ENCODE results near the gene TRIML2.

TRIML2 gene

DNA sequence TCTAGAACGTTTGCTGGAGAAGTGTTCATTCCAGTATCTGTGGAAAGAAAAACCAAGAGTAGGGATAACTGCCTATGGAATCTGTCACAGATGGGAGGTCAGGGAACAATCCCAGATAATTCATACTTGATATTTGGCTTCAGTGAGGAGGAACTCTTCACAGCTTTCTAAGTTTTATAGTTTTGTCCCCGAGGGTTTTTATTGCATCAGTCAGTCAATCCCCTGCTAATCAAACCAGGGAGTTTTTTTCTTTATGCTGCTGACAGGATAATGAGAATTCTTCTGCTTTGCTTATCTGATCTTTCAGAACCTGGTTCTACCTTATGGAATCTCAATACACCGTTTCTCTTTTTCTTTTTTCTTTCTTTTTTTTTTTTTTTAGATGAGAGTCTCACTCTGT lies 633 bp upstream of the TRIML2 start:
- TF ChIP-seq TCF4 (CRISPR knock-in tag; IDR thresholded peaks at IDR 0.05; ENCODE audit: borderline replicate concordance) (no peak), ZFP3 (CRISPR knock-in tag; IDR thresholded peaks at IDR 0.05) (no peak), TSHZ2 (CRISPR knock-in tag; IDR thresholded peaks at IDR 0.05) (no peak), CSRNP3 (CRISPR knock-in tag; IDR thresholded peaks at IDR 0.05) (no peak), ZNF565 (CRISPR knock-in tag; conservative IDR thresholded peaks at IDR 0.05; ENCODE audit: low read depth) (no peak), ZFP30 (CRISPR knock-in tag; IDR thresholded peaks at IDR 0.05) (no peak)

GRCh38 chr4:188107931-188108843 lies 1.2 kb downstream of the TRIML2 start:
- no peak for TF ChIP-seq ARNTL (CRISPR knock-in tag; IDR thresholded peaks at IDR 0.05; ENCODE audit: borderline replicate concordance, low read depth)
- no peak for TF ChIP-seq ISL1 (CRISPR knock-in tag; IDR thresholded peaks at IDR 0.05)
- TF ChIP-seq, protein P1, sequence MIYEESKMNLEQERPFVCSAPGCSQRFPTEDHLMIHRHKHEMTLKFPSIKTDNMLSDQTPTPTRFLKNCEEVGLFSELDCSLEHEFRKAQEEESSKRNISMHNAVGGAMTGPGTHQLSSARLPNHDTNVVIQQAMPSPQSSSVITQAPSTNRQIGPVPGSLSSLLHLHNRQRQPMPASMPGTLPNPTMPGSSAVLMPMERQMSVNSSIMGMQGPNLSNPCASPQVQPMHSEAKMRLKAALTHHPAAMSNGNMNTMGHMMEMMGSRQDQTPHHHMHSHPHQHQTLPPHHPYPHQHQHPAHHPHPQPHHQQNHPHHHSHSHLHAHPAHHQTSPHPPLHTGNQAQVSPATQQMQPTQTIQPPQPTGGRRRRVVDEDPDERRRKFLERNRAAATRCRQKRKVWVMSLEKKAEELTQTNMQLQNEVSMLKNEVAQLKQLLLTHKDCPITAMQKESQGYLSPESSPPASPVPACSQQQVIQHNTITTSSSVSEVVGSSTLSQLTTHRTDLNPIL (CRISPR knock-in tag; IDR thresholded peaks at IDR 0.05; ENCODE audit: low read depth): no peak
- TF ChIP-seq PPARA (CRISPR knock-in tag; IDR thresholded peaks at IDR 0.05; ENCODE audit: borderline replicate concordance): no peak
- TF ChIP-seq ZNF565 (CRISPR knock-in tag; conservative IDR thresholded peaks at IDR 0.05; ENCODE audit: low read depth): no peak
- no peak for TF ChIP-seq ESRRG (CRISPR knock-in tag; IDR thresholded peaks at IDR 0.05)
- TF ChIP-seq CSRNP3 (CRISPR knock-in tag; IDR thresholded peaks at IDR 0.05): no peak
- no peak for TF ChIP-seq ZNF70 (CRISPR knock-in tag; IDR thresholded peaks at IDR 0.05)
- TF ChIP-seq GLIS3 (CRISPR knock-in tag; IDR thresholded peaks at IDR 0.05): no peak
- TF ChIP-seq PATZ1 (CRISPR knock-in tag; IDR thresholded peaks at IDR 0.05; ENCODE audit: borderline replicate concordance): no peak
- TF ChIP-seq SNAI2 (CRISPR knock-in tag; IDR thresholded peaks at IDR 0.05): no peak
- no peak for TF ChIP-seq BACH2 (CRISPR knock-in tag; IDR thresholded peaks at IDR 0.05; ENCODE audit: borderline replicate concordance)
- no peak for TF ChIP-seq ZFP3 (CRISPR knock-in tag; IDR thresholded peaks at IDR 0.05)
- no peak for TF ChIP-seq TOX (CRISPR knock-in tag; IDR thresholded peaks at IDR 0.05; ENCODE audit: borderline replicate concordance)
- TF ChIP-seq, protein P2, sequence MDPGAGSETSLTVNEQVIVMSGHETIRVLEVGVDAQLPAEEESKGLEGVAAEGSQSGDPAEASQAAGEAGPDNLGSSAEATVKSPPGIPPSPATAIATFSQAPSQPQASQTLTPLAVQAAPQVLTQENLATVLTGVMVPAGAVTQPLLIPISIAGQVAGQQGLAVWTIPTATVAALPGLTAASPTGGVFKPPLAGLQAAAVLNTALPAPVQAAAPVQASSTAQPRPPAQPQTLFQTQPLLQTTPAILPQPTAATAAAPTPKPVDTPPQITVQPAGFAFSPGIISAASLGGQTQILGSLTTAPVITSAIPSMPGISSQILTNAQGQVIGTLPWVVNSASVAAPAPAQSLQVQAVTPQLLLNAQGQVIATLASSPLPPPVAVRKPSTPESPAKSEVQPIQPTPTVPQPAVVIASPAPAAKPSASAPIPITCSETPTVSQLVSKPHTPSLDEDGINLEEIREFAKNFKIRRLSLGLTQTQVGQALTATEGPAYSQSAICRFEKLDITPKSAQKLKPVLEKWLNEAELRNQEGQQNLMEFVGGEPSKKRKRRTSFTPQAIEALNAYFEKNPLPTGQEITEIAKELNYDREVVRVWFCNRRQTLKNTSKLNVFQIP (CRISPR knock-in tag; IDR thresholded peaks at IDR 0.05; ENCODE audit: borderline replicate concordance, low read depth): no peak
- no peak for TF ChIP-seq CSDC2 (CRISPR knock-in tag; IDR thresholded peaks at IDR 0.05)
- no peak for TF ChIP-seq RARB (CRISPR knock-in tag; IDR thresholded peaks at IDR 0.05)
- TF ChIP-seq TCF4 (CRISPR knock-in tag; IDR thresholded peaks at IDR 0.05; ENCODE audit: borderline replicate concordance): no peak
- no peak for TF ChIP-seq ZC3H10 (CRISPR knock-in tag; IDR thresholded peaks at IDR 0.05)
- no peak for TF ChIP-seq OSR1 (CRISPR knock-in tag; IDR thresholded peaks at IDR 0.05)
- no peak for ATAC-seq

More for the DNA sequence above, 633 bp upstream of the TRIML2 start:
- ATAC-seq: no peak
